HUES48 (cell line): Measurements from ENCODE around the gene SINHCAF.
"Not testable (repeated sequence)": the region's sequence is repeated elsewhere in the genome, so short reads cannot be mapped to it uniquely, and the experiment has no call there.

Experiments used
- H3K27ac ChIP-seq: one replicate; pipeline ENCODE4 v1.7.0; 2013; ENCODE audit warnings: low read depth, low read length, inconsistent platforms
- H3K27me3 ChIP-seq: 2 replicates; pipeline ENCODE4 v1.6.1; 2013; ENCODE audit warnings: mild to moderate bottlenecking, low read length; ENCODE audit not compliant: control insufficient read depth, insufficient read depth
- H3K36me3 ChIP-seq: 2 replicates; pipeline ENCODE4 v1.6.1; 2013; ENCODE audit warnings: low read length; ENCODE audit not compliant: control insufficient read depth, insufficient read depth
- H3K4me1 ChIP-seq: 2 replicates; pipeline ENCODE4 v1.6.1; 2013; ENCODE audit warnings: mild to moderate bottlenecking, low read length; ENCODE audit not compliant: control insufficient read depth, insufficient read depth
- H3K4me3 ChIP-seq: 2 replicates; pipeline ENCODE4 v1.5.1; 2013; ENCODE audit warnings: mild to moderate bottlenecking, low read depth, low read length
- H3K9ac ChIP-seq: 2 replicates; pipeline ENCODE4 v1.6.1; 2013; ENCODE audit warnings: mild to moderate bottlenecking, low read depth, low read length, moderate library complexity
- H3K9me3 ChIP-seq: 2 replicates; pipeline ENCODE4 v1.6.1; 2013; ENCODE audit warnings: low read length; ENCODE audit not compliant: control insufficient read depth, insufficient read depth

SINHCAF gene

DNA sequence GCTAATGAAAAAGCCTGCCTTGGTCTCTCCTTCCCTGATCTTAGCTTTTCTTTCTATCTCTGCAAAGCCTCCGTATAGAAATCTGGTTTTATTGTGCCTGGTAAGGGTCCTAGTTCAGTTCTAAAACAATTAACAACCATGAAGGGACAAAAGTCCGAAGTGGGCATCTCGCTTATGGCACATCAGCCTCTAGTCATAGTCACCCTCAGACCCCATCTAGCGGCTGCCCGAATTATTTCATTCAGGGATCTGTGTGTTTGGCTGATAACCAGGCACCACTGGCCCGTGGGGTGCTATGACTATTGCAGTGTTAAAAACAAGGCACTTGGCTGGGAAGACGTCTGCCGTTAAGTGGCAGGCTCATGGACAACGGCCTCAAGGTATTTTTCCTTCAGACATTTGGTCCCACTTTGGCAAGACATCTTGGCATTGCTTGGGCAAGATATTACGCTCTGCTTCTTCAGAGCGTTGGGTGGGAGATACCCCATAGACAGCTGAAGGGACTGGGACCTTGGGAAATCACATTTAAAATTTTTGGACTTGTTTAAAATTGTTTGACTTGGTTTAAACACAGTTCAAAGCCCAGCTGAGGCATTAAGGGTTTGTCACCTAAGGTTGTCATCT lies 87.1 kb downstream of the SINHCAF start:
- Histone ChIP-seq H3K27me3 (no peaks in the 10 kb centered on the region), H3K9me3 (no peaks in the 10 kb centered on the region), H3K4me3 (no peak overlapping the region), H3K36me3 (no peaks in the 10 kb centered on the region), H3K9ac (no peak overlapping the region), H3K27ac (no peak overlapping the region), H3K4me1 (peaks cover 8% of the 10 kb centered on the region)

DNA sequence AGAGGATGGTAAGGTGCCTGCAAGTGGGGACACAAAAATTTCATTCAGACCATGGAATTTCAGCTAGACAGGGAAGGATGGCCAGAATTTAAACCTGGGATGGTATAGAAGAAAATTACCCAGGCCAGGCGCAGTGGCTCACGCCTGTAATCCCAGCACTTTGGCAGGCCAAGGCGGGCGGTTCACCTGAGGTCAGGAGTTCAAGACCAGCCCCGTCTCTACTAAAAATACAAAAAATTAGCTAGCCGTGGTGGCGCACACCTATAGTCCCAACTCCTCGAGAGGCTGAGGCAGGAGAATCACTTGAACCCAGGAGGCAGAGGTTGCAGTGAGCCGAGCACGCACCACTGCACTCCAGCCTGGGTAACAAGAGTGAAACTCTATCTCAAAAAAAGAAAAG lies 87.6 kb downstream of the SINHCAF start:
- not testable (repeated sequence) for H3K9me3 ChIP-seq, H3K27ac ChIP-seq, H3K9ac ChIP-seq, H3K27me3 ChIP-seq, H3K4me3 ChIP-seq, H3K4me1 ChIP-seq, H3K36me3 ChIP-seq

DNA sequence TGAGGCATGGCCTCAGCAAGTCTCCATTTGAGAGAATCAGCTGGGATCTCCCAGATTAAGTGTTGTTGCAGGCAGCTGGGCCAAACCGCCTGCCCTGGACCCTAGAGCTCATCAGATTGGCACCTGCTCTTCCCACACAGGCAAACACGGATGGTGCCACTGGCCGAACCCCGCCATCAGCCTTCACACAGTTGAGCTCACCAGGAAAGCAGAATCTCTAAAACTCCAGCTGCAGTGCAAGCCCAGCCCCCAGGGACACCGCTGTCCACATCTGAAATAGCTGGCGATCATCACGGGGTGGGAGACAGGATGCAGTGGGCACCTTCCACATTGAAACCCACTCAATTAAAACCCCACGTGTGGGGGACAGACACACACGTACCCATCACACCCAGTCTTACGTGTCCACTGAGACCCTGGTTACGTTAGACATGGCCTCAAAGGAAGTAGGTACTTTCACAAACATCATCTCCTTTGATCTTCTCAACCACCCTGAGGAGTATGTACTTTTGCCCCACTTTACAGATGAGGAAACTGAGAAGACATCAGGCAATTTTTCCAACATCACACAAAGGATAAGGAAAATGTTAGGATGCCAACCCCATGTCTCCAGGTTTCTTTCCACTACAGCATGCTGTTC lies 88.8 kb downstream of the SINHCAF start:
- Histone ChIP-seq H3K4me1 (peaks cover 8% of the 10 kb centered on the region), H3K27me3 (no peaks in the 10 kb centered on the region), H3K4me3 (no peak overlapping the region), H3K27ac (no peak overlapping the region), H3K9ac (no peak overlapping the region), H3K9me3 (no peaks in the 10 kb centered on the region), H3K36me3 (no peaks in the 10 kb centered on the region)

DNA sequence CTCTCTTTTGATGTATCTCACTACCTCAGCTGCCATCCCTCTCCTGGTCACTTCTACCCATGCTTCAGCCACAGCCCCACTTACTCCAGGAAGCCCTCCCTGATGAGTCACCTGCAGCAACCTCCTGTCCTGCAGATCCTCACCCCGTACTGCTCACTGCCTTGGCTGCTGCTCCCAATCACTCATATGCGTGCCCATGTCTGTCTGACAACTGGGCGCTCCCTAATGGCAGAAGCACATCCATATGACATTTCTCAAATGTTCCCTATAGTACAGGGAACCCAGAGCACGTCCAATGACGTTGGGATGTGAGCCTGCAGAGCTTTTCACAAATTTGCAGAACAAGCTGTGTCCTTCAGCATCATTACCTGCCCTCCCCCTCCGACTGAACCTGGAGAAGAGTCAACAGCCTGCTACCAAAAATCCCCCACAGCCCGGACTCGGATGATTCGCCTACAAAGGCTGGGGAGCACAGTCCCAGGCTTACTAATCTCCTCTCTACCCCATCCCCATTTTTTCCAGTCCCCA lies 90.0 kb downstream of the SINHCAF start:
- Histone ChIP-seq H3K9me3 (no peaks in the 10 kb centered on the region), H3K27me3 (no peaks in the 10 kb centered on the region), H3K36me3 (no peaks in the 10 kb centered on the region), H3K27ac (no peak overlapping the region), H3K4me3 (no peak overlapping the region), H3K4me1 (peaks cover 8% of the 10 kb centered on the region), H3K9ac (no peak overlapping the region)

DNA sequence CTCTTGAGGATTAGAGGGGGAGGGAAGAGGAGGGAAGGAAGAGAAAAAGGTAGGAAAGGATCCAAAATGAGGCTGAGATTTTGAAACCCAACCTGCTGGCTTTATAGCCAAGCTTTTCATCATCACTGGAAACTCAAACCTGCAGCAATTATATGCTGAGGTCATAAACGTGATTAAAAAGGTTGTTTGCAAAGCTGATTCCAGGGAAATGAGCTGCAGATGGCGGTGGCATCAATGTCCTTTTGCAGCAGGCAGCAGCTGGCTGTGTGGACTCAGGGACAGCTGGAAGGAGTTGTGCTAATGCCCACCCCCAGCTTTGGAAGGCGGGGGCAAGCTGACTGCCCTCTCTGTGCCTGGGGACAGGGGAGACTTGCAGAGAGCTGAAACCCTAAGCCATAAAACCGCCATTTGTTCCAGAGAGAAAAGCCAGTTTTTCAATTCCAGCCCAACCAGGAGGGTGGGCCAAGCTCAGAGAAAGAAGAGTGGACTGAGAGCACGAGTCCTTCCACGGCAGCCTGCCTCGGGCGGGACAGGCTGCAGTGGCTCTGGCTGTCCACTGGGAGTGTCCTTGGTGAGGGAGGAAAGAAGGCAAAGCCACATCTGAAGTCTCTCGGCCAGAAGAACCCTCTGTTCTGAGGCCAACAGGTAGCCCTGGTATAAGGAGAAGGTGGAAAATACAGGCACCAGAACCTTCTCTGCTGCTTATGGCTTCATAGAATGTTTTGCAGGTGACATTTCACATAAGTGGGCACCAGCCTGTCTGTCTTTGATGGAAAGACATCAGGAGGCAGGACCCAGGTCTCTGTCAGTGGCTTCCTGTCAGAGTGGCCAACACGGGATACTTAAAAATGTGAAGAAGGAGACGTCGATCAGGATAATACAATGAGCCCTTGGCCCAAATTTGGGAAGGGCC lies 90.7 kb downstream of the SINHCAF start:
- no peak overlapping the region for H3K9ac ChIP-seq
- no peak overlapping the region for H3K4me3 ChIP-seq
- H3K27ac ChIP-seq = no peak overlapping the region
- peaks cover 8% of the 10 kb centered on the region for H3K4me1 ChIP-seq
- H3K36me3 ChIP-seq = no peaks in the 10 kb centered on the region
- no peaks in the 10 kb centered on the region for H3K27me3 ChIP-seq
- no peaks in the 10 kb centered on the region for H3K9me3 ChIP-seq

DNA sequence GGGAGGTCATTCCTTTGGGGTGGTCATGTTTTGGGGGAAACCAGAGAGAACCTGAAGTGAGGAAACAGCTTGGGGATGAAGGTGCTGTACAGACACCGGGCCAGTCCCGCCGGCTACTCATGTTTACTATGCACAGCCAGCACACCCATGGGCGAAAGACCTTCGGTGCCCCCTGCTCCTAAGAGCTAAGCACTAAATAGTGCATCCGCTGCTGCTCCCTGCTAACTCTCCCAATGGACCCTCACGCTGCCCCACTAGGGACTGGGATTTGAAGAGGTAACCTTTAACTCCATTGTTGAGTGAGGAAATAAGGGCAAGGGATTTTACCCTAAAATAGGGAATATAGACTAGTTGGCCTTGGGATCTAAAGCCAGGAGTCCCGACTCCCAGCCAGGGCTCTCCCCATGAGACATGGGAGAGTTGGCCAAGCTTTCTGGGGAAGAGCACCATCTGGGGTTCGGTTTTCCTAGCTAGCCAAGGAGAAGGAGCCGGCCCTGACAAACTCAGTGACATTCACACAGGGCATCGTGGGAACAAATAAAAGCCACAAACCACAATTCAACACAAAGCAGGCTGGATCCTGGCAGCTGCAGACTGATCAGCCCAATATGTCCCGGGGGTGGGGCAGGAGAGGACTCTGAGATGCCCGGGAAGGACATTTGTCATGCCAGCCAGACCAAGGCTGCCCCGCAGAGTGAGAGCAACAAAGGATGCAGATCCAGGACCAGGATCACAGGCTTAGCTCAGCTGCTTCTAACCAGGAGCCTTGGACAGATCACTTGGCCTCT lies 91.7 kb downstream of the SINHCAF start:
- Histone ChIP-seq H3K9me3 (no peaks in the 10 kb centered on the region), H3K27me3 (no peaks in the 10 kb centered on the region), H3K4me1 (peaks cover 8% of the 10 kb centered on the region), H3K4me3 (no peak overlapping the region), H3K27ac (no peak overlapping the region), H3K9ac (no peak overlapping the region), H3K36me3 (no peaks in the 10 kb centered on the region)

DNA sequence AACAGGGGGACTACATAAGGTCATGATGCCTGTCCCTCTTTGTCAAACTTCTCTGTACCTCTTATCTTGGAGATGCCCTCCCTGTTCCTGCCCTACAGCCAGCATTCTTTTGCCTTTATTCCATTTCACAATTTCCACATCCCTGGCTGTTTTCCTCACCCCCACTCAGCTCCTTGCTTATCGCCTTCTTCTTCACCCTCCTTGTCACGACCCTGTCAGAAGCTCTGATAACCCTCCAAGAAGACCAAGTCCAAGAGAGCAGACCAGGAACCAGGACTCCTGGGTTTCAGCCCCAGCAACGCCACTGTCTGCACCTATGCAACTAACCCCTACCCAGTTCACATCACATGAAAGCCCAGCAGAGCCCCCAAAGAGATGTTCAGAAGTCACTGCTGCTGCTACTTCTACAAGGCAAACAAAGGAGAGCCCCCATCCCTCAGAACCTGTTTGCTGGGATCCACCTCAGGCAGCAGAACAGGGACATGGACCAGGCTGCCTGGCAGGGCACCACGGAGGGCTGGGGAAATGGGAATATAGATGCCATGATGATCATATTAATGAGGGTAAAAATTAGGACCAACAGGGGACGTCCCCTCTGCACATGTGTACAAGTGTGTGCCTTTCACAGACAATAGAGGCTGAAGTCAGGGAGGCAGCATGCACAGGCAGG lies 92.8 kb downstream of the SINHCAF start:
- Histone ChIP-seq H3K27ac (no peak overlapping the region), H3K4me3 (no peak overlapping the region), H3K9me3 (no peaks in the 10 kb centered on the region), H3K4me1 (peaks cover 8% of the 10 kb centered on the region), H3K9ac (no peak overlapping the region), H3K27me3 (no peaks in the 10 kb centered on the region), H3K36me3 (no peaks in the 10 kb centered on the region)

DNA sequence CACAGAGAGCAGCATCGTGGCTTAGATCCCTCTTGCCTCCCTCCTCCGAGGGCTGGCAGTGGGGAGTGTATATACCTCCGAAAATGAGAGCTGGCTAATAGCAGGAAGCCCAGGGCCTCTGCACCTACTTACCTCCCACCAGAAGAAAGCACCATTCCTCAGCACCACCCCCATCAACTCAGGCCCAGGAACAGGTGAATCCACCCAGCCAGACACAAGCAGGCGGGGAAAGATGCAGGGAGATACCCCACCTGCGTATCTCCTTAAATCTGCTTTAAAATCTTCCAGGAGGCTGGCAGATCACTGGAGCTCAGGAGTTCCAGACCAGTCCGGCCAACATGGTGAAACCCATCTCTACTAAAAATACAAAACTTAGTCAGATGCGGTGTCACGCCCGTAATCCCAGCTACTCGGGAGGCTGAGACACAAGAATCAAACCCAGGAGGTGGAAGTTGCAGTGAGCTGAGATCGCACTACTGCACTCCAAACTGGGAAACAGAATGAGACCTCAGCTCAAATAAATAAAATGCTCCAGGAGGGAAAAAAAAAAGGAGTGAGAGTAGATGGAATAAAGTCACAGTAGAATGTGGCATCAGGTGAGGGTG lies 93.5 kb downstream of the SINHCAF start:
- Histone ChIP-seq H3K4me1 (peaks cover 8% of the 10 kb centered on the region), H3K9me3 (no peaks in the 10 kb centered on the region), H3K4me3 (no peak overlapping the region), H3K36me3 (no peaks in the 10 kb centered on the region), H3K27ac (no peak overlapping the region), H3K27me3 (no peaks in the 10 kb centered on the region), H3K9ac (no peak overlapping the region)

DNA sequence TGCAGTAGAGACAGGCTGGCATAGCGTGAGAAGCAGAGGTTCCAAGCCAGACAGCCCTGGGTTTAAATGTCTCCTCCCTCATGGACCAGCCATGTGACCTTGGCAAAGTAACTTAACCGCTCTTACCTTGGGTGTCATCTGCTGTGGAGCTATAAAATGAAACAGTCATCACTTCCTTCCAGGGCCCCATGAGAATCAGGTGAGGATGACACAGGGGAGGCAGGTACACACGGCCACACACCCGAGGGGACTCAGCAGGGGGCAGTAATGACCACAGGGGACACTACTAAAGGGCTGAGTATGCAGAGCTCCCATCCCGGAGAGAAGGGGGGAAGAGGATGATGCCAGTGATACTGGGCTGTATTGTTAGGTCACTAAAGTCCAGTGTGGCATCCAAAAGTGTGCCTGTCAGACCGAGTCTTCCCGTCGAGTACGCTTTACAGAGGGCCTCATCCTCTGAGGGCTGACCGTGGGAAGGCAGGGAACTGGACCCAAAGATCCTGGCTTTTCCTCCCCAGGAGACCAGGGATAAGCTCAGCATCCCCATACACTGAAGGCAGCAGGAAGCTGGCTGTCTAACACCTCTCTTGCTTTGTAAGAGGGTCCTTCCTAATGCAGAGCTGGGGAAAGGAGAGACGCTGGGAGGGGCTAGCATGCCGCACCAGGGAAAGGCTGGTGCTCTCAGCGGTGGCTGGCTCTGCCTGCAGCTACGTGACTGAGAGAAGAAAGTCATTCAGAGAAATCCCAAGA lies 94.2 kb downstream of the SINHCAF start:
- H3K9ac ChIP-seq = no peak overlapping the region
- no peaks in the 10 kb centered on the region for H3K27me3 ChIP-seq
- H3K27ac ChIP-seq = no peak overlapping the region
- H3K36me3 ChIP-seq = no peaks in the 10 kb centered on the region
- H3K9me3 ChIP-seq = no peaks in the 10 kb centered on the region
- peaks cover 8% of the 10 kb centered on the region for H3K4me1 ChIP-seq
- H3K4me3 ChIP-seq = no peak overlapping the region
